GM23338 (cell line): Measurements from ENCODE around the gene FCRL5. TPM values are rescaled to one million over a fixed set of nuclear protein-coding genes. Genes with fewer than 3 reads are reported as not detected.
A peak's percentile ranks its signal among the peaks of the same experiment; 100 is the strongest.

ENCODE experiments used
- ATAC-seq: fragments of 200-7000 bp; cut with Tn5 transposase; 3 replicates; pipeline ENCODE4 v1.9.1; 2020
- DNase-seq: peaks from one replicate; pipeline ENCODE4 v3.0.0-alpha.2; 2015; ENCODE audit warnings: low spot score
- H2AFZ ChIP-seq: fragments of 200-600 bp; sonication (generic); 2 replicates; pipeline ENCODE4 v1.8.0; 2016; ENCODE audit warnings: antibody characterized with exemption, mild to moderate bottlenecking, moderate library complexity
- H3F3A ChIP-seq: fragments of 200-600 bp; sonication (generic); replicated peaks from 2 replicates; pipeline ENCODE4 v1.8.0; 2017; ENCODE audit warnings: antibody characterized with exemption, mixed run types, low read depth
- H3K27ac ChIP-seq: fragments of 200-600 bp; sonication (generic); 2 replicates; pipeline ENCODE4 v1.6.1; 2016; ENCODE audit warnings: low read depth
- H3K27me3 ChIP-seq: fragments of 200-600 bp; sonication (generic); 2 replicates; pipeline ENCODE4 v1.8.0; 2016; ENCODE audit warnings: mild to moderate bottlenecking, mixed run types, moderate library complexity; ENCODE audit not compliant: insufficient read depth
- H3K36me3 ChIP-seq: fragments of 200-600 bp; sonication (generic); 2 replicates; pipeline ENCODE4 v1.8.0; 2016; ENCODE audit warnings: mild to moderate bottlenecking; ENCODE audit not compliant: insufficient read depth
- H3K4me1 ChIP-seq: fragments of 200-600 bp; sonication (generic); 2 replicates; pipeline ENCODE4 v1.8.0; 2016; ENCODE audit warnings: mild to moderate bottlenecking, moderate library complexity; ENCODE audit not compliant: insufficient read depth
- H3K4me2 ChIP-seq: fragments of 200-600 bp; sonication (generic); 2 replicates; pipeline ENCODE4 v1.7.1; 2017; ENCODE audit warnings: mixed run types
- H3K4me3 ChIP-seq: fragments of 200-600 bp; sonication (generic); 2 replicates; pipeline ENCODE4 v1.6.1; 2016; ENCODE audit warnings: mixed run types
- H3K79me2 ChIP-seq: fragments of 200-600 bp; sonication (generic); replicated peaks from 2 replicates; pipeline ENCODE4 v1.8.0; 2017; ENCODE audit warnings: mild to moderate bottlenecking; ENCODE audit not compliant: insufficient read depth
- H3K9me2 ChIP-seq: fragments of 200-600 bp; sonication (generic); 2 replicates; pipeline ENCODE4 v1.8.0; 2017; ENCODE audit not compliant: insufficient read depth
- H4K20me1 ChIP-seq: fragments of 200-600 bp; sonication (generic); replicated peaks from 2 replicates; pipeline ENCODE4 v1.8.0; 2017; ENCODE audit warnings: mild to moderate bottlenecking; ENCODE audit not compliant: insufficient read depth
- H3K27ac Mint-ChIP-seq: 2 replicates; pipeline ENCODE4 v1.8.0; 2020; ENCODE audit warnings: inconsistent platforms, mild to moderate bottlenecking, moderate library complexity, mixed read lengths
- H3K27me3 Mint-ChIP-seq: 3 replicates; pipeline ENCODE4 v1.8.0; 2022; ENCODE audit warnings: low read depth, mild to moderate bottlenecking, moderate library complexity, mixed read lengths, inconsistent platforms; ENCODE audit not compliant: insufficient read depth, poor library complexity
- H3K36me3 Mint-ChIP-seq: 3 replicates; pipeline ENCODE4 v1.8.0; 2021; ENCODE audit warnings: low read depth, mild to moderate bottlenecking, inconsistent platforms, moderate library complexity, mixed read lengths
- H3K4me1 Mint-ChIP-seq: 3 replicates; pipeline ENCODE4 v1.8.0; 2020; ENCODE audit warnings: mild to moderate bottlenecking, inconsistent platforms, mixed read lengths
- H3K4me3 Mint-ChIP-seq: 3 replicates; pipeline ENCODE4 v1.8.0; 2021; ENCODE audit warnings: moderate library complexity, mild to moderate bottlenecking, inconsistent platforms, mixed read lengths
- H3K9me3 Mint-ChIP-seq: 3 replicates; pipeline ENCODE4 v1.8.0; 2020; ENCODE audit warnings: moderate library complexity, mild to moderate bottlenecking, inconsistent platforms, mixed read lengths
- CREB1 ChIP-seq: fragments of 250-450 bp; sonication (Bioruptor Pico); IDR thresholded peaks from 2 replicates; pipeline ENCODE4 v1.5.0; 2020; ENCODE audit warnings: low read depth, mild to moderate bottlenecking, moderate library complexity
- ETS1 ChIP-seq: IDR thresholded peaks from 2 replicates; pipeline ENCODE4 v1.6.1; 2016; ENCODE audit warnings: antibody characterized with exemption
- EZH2 ChIP-seq: fragments of 200-600 bp; sonication (generic); IDR thresholded peaks from one replicate; pipeline ENCODE4 v1.8.0; 2017; ENCODE audit warnings: antibody characterized with exemption, mild to moderate bottlenecking, low read depth; ENCODE audit not compliant: unreplicated experiment
- POLR2AphosphoS5 ChIP-seq: IDR thresholded peaks from 2 replicates; pipeline ENCODE4 v1.6.1; 2016; ENCODE audit warnings: antibody characterized with exemption, low read depth
- REST ChIP-seq: IDR thresholded peaks from one replicate; pipeline ENCODE4 v1.6.1; 2018; ENCODE audit warnings: antibody characterized with exemption; ENCODE audit not compliant: unreplicated experiment
- STAT1 ChIP-seq: IDR thresholded peaks from one replicate; pipeline ENCODE4 v1.6.1; 2016; ENCODE audit warnings: antibody characterized with exemption; ENCODE audit not compliant: unreplicated experiment
- ZNF114 ChIP-seq: fragments of 250-450 bp; sonication (Bioruptor Pico); IDR thresholded peaks from 2 replicates; pipeline ENCODE4 v1.5.0; 2020; ENCODE audit warnings: mild to moderate bottlenecking, moderate library complexity
- ZNF331 ChIP-seq: fragments of 250-450 bp; sonication (Bioruptor Pico); IDR thresholded peaks from 2 replicates; pipeline ENCODE4 v1.5.0; 2020; ENCODE audit warnings: low read depth, mild to moderate bottlenecking, moderate library complexity
- polyA plus RNA-seq: library from polyadenylated mRNA; unstranded; fragments of >200 nt; fragmentation: Nextera tagmentation; extraction: Ambion mirVana; gene quantifications from 2 replicates; pipeline ENCODE4 v1.2.1, GENCODE V29; 2016
- total RNA-seq: library from RNA; depleted of rRNA; stranded (reverse); fragments of >200 nt; shearing (Covaris generic); gene quantifications from 2 replicates; pipeline ENCODE4 v1.2.3, GENCODE V29; 2014
- TF ChIP-seq, protein P1 (sequence below): fragments of 250-450 bp; sonication (Bioruptor Pico); IDR thresholded peaks from 2 replicates; pipeline ENCODE4 v1.5.0; 2020; ENCODE audit warnings: mild to moderate bottlenecking, moderate library complexity

Gene FCRL5
- total and polyA plus RNA-seq, 2 experiments from 2014 or later = 0.79 to 2.8 TPM

GRCh38 chr1:157574836-157575235 lies 22.5 kb upstream of the FCRL5 start (continued):
- TF ChIP-seq REST = no peak
- TF ChIP-seq POLR2AphosphoS5 = no peak
- TF ChIP-seq ZNF331 (CRISPR knock-in tag) = no peak
- TF ChIP-seq EZH2 = no peak

- H3K4me3 ChIP-seq = no peak overlapping the region
- H4K20me1 ChIP-seq = no peaks in the 10 kb centered on the region
- ATAC-seq = peak; percentile 62
- H3K36me3 ChIP-seq = no peaks in the 10 kb centered on the region
- DNase-seq = peak; percentile 27
- Mint-ChIP-seq H3K4me1 (peaks cover 50% of the 10 kb centered on the region), H3K27ac (peak overlapping the region; percentile 67), H3K4me3 (no peak overlapping the region), H3K27me3 (peaks cover 6% of the 10 kb centered on the region), H3K36me3 (no peaks in the 10 kb centered on the region; the same call in 2 of the 3 replicates), H3K9me3 (no peaks in the 10 kb centered on the region)
- peaks cover 34% of the 10 kb centered on the region for H3K4me1 ChIP-seq
- peak overlapping the region; percentile 47 for H3K4me2 ChIP-seq
- H3K79me2 ChIP-seq = no peaks in the 10 kb centered on the region
- H3K27ac ChIP-seq = peak overlapping the region; percentile 81
- H3K27me3 ChIP-seq = no peaks in the 10 kb centered on the region
- no peaks in the 10 kb centered on the region; the same call in 1 of the 2 replicates for H3K9me2 ChIP-seq
- no peaks in the 10 kb centered on the region for H3F3A ChIP-seq
- H2AFZ ChIP-seq = no peak overlapping the region
- no peak for TF ChIP-seq ZNF114 (CRISPR knock-in tag)
- no peak for TF ChIP-seq STAT1
- no peak for TF ChIP-seq EZH2
- TF ChIP-seq ETS1 = no peak
- no peak for TF ChIP-seq REST
- TF ChIP-seq, protein P1, sequence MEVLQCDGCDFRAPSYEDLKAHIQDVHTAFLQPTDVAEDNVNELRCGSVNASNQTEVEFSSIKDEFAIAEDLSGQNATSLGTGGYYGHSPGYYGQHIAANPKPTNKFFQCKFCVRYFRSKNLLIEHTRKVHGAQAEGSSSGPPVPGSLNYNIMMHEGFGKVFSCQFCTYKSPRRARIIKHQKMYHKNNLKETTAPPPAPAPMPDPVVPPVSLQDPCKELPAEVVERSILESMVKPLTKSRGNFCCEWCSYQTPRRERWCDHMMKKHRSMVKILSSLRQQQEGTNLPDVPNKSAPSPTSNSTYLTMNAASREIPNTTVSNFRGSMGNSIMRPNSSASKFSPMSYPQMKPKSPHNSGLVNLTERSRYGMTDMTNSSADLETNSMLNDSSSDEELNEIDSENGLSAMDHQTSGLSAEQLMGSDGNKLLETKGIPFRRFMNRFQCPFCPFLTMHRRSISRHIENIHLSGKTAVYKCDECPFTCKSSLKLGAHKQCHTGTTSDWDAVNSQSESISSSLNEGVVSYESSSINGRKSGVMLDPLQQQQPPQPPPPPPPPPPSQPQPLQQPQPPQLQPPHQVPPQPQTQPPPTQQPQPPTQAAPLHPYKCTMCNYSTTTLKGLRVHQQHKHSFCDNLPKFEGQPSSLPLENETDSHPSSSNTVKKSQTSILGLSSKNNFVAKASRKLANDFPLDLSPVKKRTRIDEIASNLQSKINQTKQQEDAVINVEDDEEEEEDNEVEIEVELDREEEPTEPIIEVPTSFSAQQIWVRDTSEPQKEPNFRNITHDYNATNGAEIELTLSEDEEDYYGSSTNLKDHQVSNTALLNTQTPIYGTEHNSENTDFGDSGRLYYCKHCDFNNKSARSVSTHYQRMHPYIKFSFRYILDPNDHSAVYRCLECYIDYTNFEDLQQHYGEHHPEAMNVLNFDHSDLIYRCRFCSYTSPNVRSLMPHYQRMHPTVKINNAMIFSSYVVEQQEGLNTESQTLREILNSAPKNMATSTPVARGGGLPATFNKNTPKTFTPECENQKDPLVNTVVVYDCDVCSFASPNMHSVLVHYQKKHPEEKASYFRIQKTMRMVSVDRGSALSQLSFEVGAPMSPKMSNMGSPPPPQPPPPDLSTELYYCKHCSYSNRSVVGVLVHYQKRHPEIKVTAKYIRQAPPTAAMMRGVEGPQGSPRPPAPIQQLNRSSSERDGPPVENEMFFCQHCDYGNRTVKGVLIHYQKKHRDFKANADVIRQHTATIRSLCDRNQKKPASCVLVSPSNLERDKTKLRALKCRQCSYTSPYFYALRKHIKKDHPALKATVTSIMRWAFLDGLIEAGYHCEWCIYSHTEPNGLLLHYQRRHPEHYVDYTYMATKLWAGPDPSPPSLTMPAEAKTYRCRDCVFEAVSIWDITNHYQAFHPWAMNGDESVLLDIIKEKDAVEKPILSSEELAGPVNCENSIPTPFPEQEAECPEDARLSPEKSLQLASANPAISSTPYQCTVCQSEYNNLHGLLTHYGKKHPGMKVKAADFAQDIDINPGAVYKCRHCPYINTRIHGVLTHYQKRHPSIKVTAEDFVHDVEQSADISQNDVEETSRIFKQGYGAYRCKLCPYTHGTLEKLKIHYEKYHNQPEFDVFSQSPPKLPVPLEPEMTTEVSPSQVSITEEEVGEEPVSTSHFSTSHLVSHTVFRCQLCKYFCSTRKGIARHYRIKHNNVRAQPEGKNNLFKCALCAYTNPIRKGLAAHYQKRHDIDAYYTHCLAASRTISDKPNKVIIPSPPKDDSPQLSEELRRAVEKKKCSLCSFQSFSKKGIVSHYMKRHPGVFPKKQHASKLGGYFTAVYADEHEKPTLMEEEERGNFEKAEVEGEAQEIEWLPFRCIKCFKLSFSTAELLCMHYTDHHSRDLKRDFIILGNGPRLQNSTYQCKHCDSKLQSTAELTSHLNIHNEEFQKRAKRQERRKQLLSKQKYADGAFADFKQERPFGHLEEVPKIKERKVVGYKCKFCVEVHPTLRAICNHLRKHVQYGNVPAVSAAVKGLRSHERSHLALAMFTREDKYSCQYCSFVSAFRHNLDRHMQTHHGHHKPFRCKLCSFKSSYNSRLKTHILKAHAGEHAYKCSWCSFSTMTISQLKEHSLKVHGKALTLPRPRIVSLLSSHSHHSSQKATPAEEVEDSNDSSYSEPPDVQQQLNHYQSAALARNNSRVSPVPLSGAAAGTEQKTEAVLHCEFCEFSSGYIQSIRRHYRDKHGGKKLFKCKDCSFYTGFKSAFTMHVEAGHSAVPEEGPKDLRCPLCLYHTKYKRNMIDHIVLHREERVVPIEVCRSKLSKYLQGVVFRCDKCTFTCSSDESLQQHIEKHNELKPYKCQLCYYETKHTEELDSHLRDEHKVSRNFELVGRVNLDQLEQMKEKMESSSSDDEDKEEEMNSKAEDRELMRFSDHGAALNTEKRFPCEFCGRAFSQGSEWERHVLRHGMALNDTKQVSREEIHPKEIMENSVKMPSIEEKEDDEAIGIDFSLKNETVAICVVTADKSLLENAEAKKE (CRISPR knock-in tag) = no peak
- no peak for TF ChIP-seq CREB1
Measured at GRCh38 chr1:157566484-157567300, 14.4 kb upstream of the FCRL5 start.
